Activated naive CD8-positive, alpha-beta T cell treated with anti-CD3 and anti-CD28 coated beads, Interleukin-2, amount 50 U/mL, for 24 hours (primary cell): ENCODE data around the gene DNAH10.
A peak's percentile ranks its signal among the peaks of the same experiment; 100 is the strongest.
"Not testable (repeated sequence)": the region's sequence is repeated elsewhere in the genome, so short reads cannot be mapped to it uniquely, and the experiment has no call there.

Experiments
- ATAC-seq: fragments of 150-1000 bp; cut with Tn5 transposase; one replicate; pipeline ENCODE4 v1.10.0; 2021
- DNase-seq: peaks from one replicate; pipeline ENCODE4 v3.0.0; 2021
- H3K27ac Mint-ChIP-seq: one replicate; pipeline ENCODE4 v1.8.0; 2021; ENCODE audit warnings: mild to moderate bottlenecking, mixed read lengths
- H3K27me3 Mint-ChIP-seq: one replicate; pipeline ENCODE4 v1.8.0; 2021; ENCODE audit warnings: mixed read lengths
- H3K36me3 Mint-ChIP-seq: one replicate; pipeline ENCODE4 v1.8.0; 2021; ENCODE audit warnings: low read depth, mixed read lengths
- H3K4me1 Mint-ChIP-seq: one replicate; pipeline ENCODE4 v1.8.0; 2021; ENCODE audit warnings: mixed read lengths
- H3K4me3 Mint-ChIP-seq: one replicate; pipeline ENCODE4 v1.8.0; 2021; ENCODE audit warnings: mild to moderate bottlenecking, moderate library complexity, mixed read lengths
- H3K9me3 Mint-ChIP-seq: one replicate; pipeline ENCODE4 v1.8.0; 2021; ENCODE audit warnings: mixed read lengths

The DNAH10 gene

DNA sequence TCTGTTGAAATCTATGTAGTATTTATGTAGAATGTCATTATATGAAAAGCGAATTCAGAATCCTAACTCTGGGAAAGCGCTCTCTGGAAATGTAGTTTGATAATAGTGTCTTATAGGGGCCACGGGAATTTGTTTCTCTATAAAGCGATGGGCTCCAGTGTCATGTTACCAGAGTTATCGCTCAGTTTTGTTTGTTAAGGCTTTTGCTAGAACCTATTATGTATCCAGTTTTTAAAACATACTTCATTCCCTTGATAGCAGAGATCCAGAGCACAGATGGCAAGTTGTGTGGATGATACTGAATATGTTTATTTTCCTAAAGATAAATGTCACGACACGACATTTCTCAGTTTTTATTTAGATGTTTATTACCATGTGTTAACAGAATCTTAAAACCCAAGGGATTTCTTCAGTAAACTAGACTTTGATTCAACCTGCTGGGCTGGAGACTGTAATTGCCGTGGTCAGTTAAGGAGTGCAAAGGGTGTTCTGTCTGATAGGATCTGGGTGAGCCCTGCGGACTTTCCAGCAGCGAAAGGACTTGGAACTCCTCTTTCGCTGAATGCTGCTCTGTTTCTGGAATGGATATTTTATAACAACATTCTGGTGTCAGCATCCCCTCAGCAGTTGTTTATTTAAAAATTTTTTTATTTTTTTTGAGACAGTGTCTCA is 1.7 kb upstream of the DNAH10 start:
- peaks cover 12% of the 10 kb centered on the region for H3K4me1 Mint-ChIP-seq
- H3K4me3 Mint-ChIP-seq: no peak overlapping the region
- no peaks in the 10 kb centered on the region for H3K9me3 Mint-ChIP-seq
- no peak overlapping the region for H3K27ac Mint-ChIP-seq
- no peak for ATAC-seq
- H3K36me3 Mint-ChIP-seq: peaks cover 17% of the 10 kb centered on the region
- no peak for DNase-seq
- H3K27me3 Mint-ChIP-seq: no peaks in the 10 kb centered on the region

DNA sequence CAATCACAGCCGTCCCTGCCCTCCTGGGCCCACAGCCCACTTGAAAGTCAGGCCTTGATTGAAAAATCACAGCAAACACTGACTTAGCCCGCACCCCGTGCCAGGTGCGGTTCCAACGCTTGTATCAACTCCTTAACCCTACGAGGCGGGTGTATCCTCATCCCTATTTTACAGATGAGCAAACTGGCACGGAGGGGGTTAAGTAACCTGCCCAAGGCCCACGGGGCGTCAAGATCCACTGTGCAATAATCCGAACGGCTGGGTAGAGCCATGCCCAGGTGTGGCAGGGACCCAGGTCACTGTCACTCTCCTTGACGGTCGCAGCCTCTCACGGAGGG is 583 bp downstream of the DNAH10 start:
- H3K27me3 Mint-ChIP-seq: peaks cover 6% of the 10 kb centered on the region
- peaks cover 13% of the 10 kb centered on the region for H3K36me3 Mint-ChIP-seq
- no peak for DNase-seq
- no peaks in the 10 kb centered on the region for H3K9me3 Mint-ChIP-seq
- H3K4me1 Mint-ChIP-seq: peaks cover 17% of the 10 kb centered on the region
- H3K4me3 Mint-ChIP-seq: peak overlapping the region; percentile 69
- ATAC-seq: no peak
- H3K27ac Mint-ChIP-seq: no peak overlapping the region

DNA sequence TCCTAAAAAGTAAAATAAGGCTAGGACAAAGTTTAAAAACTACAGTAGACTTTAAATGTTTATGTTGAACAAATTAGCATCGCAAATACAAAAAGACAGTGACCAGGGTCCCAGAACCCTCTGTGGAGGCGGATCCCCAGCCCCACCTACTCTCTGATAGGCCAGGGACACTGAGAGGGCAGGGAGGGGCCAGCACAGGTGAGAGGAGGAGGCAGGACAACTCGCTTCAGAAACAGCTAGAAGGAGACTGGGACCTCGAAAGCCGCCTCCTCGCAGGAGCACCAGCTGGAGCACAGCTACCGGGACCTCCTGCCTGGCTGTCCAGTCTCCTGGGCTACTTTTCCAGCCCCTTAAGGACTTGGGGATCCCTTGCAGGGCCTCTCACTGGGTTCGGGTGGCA is 992 bp downstream of the DNAH10 start:
- no peak overlapping the region for H3K27ac Mint-ChIP-seq
- no peak overlapping the region for H3K4me3 Mint-ChIP-seq
- H3K9me3 Mint-ChIP-seq: no peaks in the 10 kb centered on the region
- H3K27me3 Mint-ChIP-seq: peaks cover 7% of the 10 kb centered on the region
- DNase-seq (no peak), ATAC-seq (no peak)
- H3K36me3 Mint-ChIP-seq: peaks cover 11% of the 10 kb centered on the region
- peaks cover 20% of the 10 kb centered on the region for H3K4me1 Mint-ChIP-seq

- Mint-ChIP-seq H3K9me3 (no peaks in the 10 kb centered on the region), H3K4me3 (no peak overlapping the region), H3K4me1 (peaks cover 20% of the 10 kb centered on the region), H3K27ac (no peak overlapping the region), H3K36me3 (peaks cover 9% of the 10 kb centered on the region), H3K27me3 (peaks cover 7% of the 10 kb centered on the region)
- ATAC-seq: no peak
- DNase-seq: no peak
Observed at GRCh38 chr12:123764109-123764508, 2.0 kb downstream of the DNAH10 start.

DNA sequence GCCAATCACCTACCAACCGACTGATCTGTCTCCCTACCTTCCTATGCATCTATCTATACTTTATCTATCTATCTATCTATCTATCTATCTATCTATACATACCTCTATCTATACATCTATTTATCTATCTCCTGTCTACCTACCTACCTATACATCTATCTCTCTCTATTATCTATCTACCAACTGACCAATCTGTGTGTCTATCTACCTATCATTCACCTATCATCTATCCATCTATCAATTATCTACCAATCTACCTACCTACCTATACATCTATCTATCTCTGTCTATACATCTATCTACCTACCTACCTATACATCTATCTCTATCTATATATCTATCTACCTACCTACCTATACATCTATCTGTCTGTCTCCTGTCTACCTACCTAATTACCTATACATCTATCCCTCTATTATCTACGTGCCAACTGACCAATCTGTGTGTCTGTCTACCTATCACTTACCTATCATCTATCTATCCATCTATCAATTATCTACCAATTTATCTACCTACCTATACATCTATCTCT is 3.5 kb downstream of the DNAH10 start:
- H3K27me3 Mint-ChIP-seq: peaks cover 7% of the 10 kb centered on the region
- peaks cover 20% of the 10 kb centered on the region for H3K4me1 Mint-ChIP-seq
- H3K9me3 Mint-ChIP-seq: no peaks in the 10 kb centered on the region

GRCh38 chr12:123767613-123768012 is 5.5 kb downstream of the DNAH10 start:
- Mint-ChIP-seq H3K9me3 (no peaks in the 10 kb centered on the region), H3K27me3 (peaks cover 7% of the 10 kb centered on the region), H3K4me3 (no peak overlapping the region), H3K27ac (no peak overlapping the region), H3K4me1 (peaks cover 11% of the 10 kb centered on the region), H3K36me3 (no peaks in the 10 kb centered on the region)
- peak; percentile 22 for DNase-seq
- ATAC-seq: peak; percentile 80

More for the DNA sequence above, 3.5 kb downstream of the DNAH10 start:
- Mint-ChIP-seq H3K4me3 (no peak overlapping the region), H3K27ac (no peak overlapping the region), H3K36me3 (peaks cover under 1% of the 10 kb centered on the region)
- DNase-seq (no peak), ATAC-seq (no peak)

DNA sequence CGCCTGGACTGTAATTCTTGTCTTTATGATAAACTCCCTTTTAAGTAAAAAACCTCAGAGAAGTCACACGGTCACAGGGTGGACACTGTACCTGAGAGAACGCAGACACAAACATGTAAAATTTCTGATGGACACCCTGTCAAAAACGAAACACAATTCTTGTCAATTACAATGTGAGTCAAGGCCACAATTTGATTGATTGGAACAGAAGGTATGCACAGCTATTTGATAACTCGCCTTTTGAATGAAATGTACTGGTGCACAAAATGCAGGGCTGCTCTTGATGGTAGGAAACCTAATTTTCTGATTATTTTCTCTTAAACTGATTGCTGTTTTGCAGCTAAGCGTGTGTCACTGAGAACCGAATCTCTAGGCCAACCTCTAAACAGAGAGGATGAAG is 9.2 kb downstream of the DNAH10 start:
- no peak overlapping the region for H3K27ac Mint-ChIP-seq
- peaks cover 7% of the 10 kb centered on the region for H3K27me3 Mint-ChIP-seq
- no peaks in the 10 kb centered on the region for H3K36me3 Mint-ChIP-seq
- ATAC-seq (no peak), DNase-seq (no peak)
- H3K4me3 Mint-ChIP-seq: no peak overlapping the region
- peaks cover 5% of the 10 kb centered on the region for H3K9me3 Mint-ChIP-seq
- H3K4me1 Mint-ChIP-seq: peaks cover 8% of the 10 kb centered on the region

- H3K27me3 Mint-ChIP-seq: peaks cover 6% of the 10 kb centered on the region
- H3K36me3 Mint-ChIP-seq: no peaks in the 10 kb centered on the region
- peaks cover 8% of the 10 kb centered on the region for H3K4me1 Mint-ChIP-seq
- ATAC-seq (no peak), DNase-seq (no peak)
- H3K9me3 Mint-ChIP-seq: peaks cover 5% of the 10 kb centered on the region
- H3K4me3 Mint-ChIP-seq: no peak overlapping the region
- no peak overlapping the region for H3K27ac Mint-ChIP-seq
Observed at GRCh38 chr12:123772074-123772473, 10.0 kb downstream of the DNAH10 start.

- ATAC-seq (no peak), DNase-seq (no peak)
- Mint-ChIP-seq H3K9me3 (peaks cover 5% of the 10 kb centered on the region), H3K36me3 (no peaks in the 10 kb centered on the region), H3K27ac (no peak overlapping the region), H3K27me3 (no peaks in the 10 kb centered on the region), H3K4me3 (no peak overlapping the region), H3K4me1 (no peaks in the 10 kb centered on the region)
Observed at GRCh38 chr12:123773375-123773774, 11.3 kb downstream of the DNAH10 start.

- Mint-ChIP-seq H3K4me1 (no peaks in the 10 kb centered on the region), H3K27ac (no peak overlapping the region), H3K27me3 (no peaks in the 10 kb centered on the region), H3K9me3 (no peaks in the 10 kb centered on the region), H3K4me3 (no peak overlapping the region), H3K36me3 (no peaks in the 10 kb centered on the region)
- DNase-seq (no peak), ATAC-seq (no peak)
Observed at GRCh38 chr12:123779551-123779950, 17.4 kb downstream of the DNAH10 start.

DNA sequence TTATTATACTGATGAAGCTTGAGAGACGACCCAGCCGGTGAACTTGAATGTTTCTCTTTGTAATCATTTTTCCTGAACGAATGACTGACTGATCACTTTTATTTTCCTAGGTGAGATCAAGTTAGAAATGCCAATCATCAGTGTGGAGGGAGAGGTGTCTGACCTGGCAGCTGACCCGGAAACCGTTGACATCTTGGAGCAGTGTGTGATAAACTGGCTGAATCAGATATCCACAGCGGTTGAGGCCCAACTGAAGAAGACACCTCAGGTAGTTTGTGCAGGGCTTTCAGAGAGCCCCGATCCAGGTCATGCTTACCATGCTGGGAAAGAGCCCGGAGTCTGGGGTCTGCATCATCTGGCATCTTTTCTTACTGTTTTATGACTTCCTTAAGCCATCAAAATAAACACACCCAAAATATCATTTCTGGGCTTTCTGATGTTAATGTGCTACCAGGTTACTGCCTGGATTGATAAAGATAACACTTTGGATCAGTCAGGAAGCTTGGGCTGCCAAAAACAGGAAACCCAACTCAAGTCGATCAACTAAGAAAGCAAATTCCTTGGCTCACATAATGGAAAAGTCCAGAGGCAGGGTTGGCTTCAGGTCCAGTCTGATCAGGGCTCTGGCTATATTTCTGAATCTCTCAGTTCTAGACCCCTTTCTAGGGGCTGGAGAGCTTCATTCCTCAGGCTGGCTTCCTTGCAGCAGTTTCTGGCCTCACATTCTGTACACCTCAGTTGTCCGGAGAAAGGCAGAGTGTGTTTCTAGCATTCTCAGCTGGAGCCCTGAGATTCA is 21.1 kb downstream of the DNAH10 start:
- Mint-ChIP-seq H3K9me3 (no peaks in the 10 kb centered on the region), H3K36me3 (no peaks in the 10 kb centered on the region), H3K4me1 (no peaks in the 10 kb centered on the region), H3K4me3 (no peak overlapping the region), H3K27me3 (peaks cover 2% of the 10 kb centered on the region), H3K27ac (no peak overlapping the region)
- ATAC-seq (no peak), DNase-seq (no peak)

GRCh38 chr12:123787466-123787865 is 25.4 kb downstream of the DNAH10 start:
- no peaks in the 10 kb centered on the region for H3K36me3 Mint-ChIP-seq
- H3K27ac Mint-ChIP-seq: no peak overlapping the region
- no peak for DNase-seq
- no peak for ATAC-seq
- H3K27me3 Mint-ChIP-seq: peaks cover 2% of the 10 kb centered on the region
- no peak overlapping the region for H3K4me3 Mint-ChIP-seq
- H3K9me3 Mint-ChIP-seq: peaks cover 3% of the 10 kb centered on the region
- no peaks in the 10 kb centered on the region for H3K4me1 Mint-ChIP-seq

DNA sequence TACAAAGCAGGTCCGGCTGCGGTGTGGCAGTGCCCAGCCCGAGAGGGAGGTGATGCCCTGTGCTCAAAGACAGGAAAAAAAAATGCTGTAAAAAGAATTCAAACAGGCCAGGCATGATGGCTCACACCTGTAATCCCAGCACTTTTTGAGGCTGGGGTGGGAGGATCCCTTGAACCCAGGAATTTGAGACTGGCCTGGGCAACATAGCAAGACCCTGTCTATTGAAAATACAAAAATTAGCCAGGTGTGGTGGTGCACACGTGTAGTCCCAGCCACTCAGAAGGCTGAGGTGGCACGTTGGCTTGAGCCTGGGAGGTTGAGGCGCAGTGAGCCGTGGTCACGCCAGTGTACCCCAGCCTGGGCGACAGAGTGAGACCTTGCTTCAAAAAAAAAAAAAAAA is 26.4 kb downstream of the DNAH10 start:
- no peak for ATAC-seq
- H3K36me3 Mint-ChIP-seq: no peaks in the 10 kb centered on the region
- no peak overlapping the region for H3K27ac Mint-ChIP-seq
- H3K9me3 Mint-ChIP-seq: peaks cover 3% of the 10 kb centered on the region
- no peaks in the 10 kb centered on the region for H3K4me1 Mint-ChIP-seq
- DNase-seq: no peak
- H3K27me3 Mint-ChIP-seq: peaks cover 2% of the 10 kb centered on the region
- H3K4me3 Mint-ChIP-seq: no peak overlapping the region

GRCh38 chr12:123789422-123789821 is 27.3 kb downstream of the DNAH10 start:
- not testable (repeated sequence) for ATAC-seq, DNase-seq, H3K27me3 Mint-ChIP-seq, H3K4me3 Mint-ChIP-seq, H3K9me3 Mint-ChIP-seq, H3K27ac Mint-ChIP-seq, H3K4me1 Mint-ChIP-seq, H3K36me3 Mint-ChIP-seq

- DNase-seq (no peak), ATAC-seq (no peak)
- no peaks in the 10 kb centered on the region for H3K4me1 Mint-ChIP-seq
- H3K36me3 Mint-ChIP-seq: no peaks in the 10 kb centered on the region
- H3K9me3 Mint-ChIP-seq: peaks cover 3% of the 10 kb centered on the region
- H3K27me3 Mint-ChIP-seq: no peaks in the 10 kb centered on the region
- no peak overlapping the region for H3K27ac Mint-ChIP-seq
- H3K4me3 Mint-ChIP-seq: no peak overlapping the region
Observed at GRCh38 chr12:123790905-123791467, 28.9 kb downstream of the DNAH10 start.
